PC-9 (cell line): ENCODE data around the gene MRPL18. TPM values are rescaled to one million over a fixed set of nuclear protein-coding genes. Genes with fewer than 3 reads are reported as not detected.

Source experiments
- BruUV-seq: library from RNA; stranded (reverse); fragments of 400-500 nt; replicated peaks from 2 replicates; lab custom pipeline; 2021; lab: Mats Ljungman, UMichigan
- CTCF ChIA-PET: fragments of 300-600 bp; sonication (Branson Sonifier 250); formaldehyde crosslinking; loops from one replicate; lab custom pipeline; 2022; ENCODE audit warnings: antibody characterized with exemption; lab: Charles Lee
- POLR2A ChIA-PET: fragments of 300-600 bp; sonication (Branson Sonifier 250); formaldehyde crosslinking; loops from one replicate; lab custom pipeline; 2022; ENCODE audit warnings: antibody characterized with exemption; ENCODE audit not compliant: unreplicated experiment; lab: Charles Lee
- DNase-seq, 2 experiments: peaks; one replicate each; pipeline versions ENCODE4 v3.0.0 to v3.0.0-alpha.2; 2015 to 2022; ENCODE audit warnings: mixed read lengths in 1 of 2
- H2AFZ ChIP-seq: fragments of 200-600 bp; sonication (generic); 2 replicates; pipeline ENCODE4 v1.8.1; 2017; ENCODE audit warnings: antibody characterized with exemption
- H3F3A ChIP-seq: fragments of 200-600 bp; sonication (generic); 2 replicates; pipeline ENCODE4 v1.8.1; 2017; ENCODE audit warnings: antibody characterized with exemption, mild to moderate bottlenecking, low read depth; ENCODE audit not compliant: insufficient read depth
- H3K27ac ChIP-seq: fragments of 200-600 bp; sonication (generic); 2 replicates; pipeline ENCODE4 v1.6.1; 2016; ENCODE audit warnings: mixed run types
- H3K27me3 ChIP-seq: fragments of 200-600 bp; sonication (generic); 2 replicates; pipeline ENCODE4 v1.6.1; 2016; ENCODE audit warnings: low read depth, mixed run types; ENCODE audit not compliant: insufficient read depth
- H3K36me3 ChIP-seq: fragments of 200-600 bp; sonication (generic); 2 replicates; pipeline ENCODE4 v1.6.1; 2016; ENCODE audit warnings: low read depth, mixed run types
- H3K4me1 ChIP-seq: fragments of 200-600 bp; sonication (generic); replicated peaks from 2 replicates; pipeline ENCODE4 v1.6.1; 2016; ENCODE audit warnings: mixed run types; ENCODE audit not compliant: insufficient read depth
- H3K4me2 ChIP-seq: fragments of 200-600 bp; sonication (generic); 2 replicates; pipeline ENCODE4 v1.6.1; 2017; ENCODE audit warnings: mixed run types
- H3K4me3 ChIP-seq: fragments of 200-600 bp; sonication (generic); 2 replicates; pipeline ENCODE4 v1.6.1; 2016; ENCODE audit warnings: mixed run types
- H3K79me2 ChIP-seq: fragments of 200-600 bp; sonication (generic); 2 replicates; pipeline ENCODE4 v1.6.1; 2017; ENCODE audit warnings: low read depth, mixed run types
- H3K9me2 ChIP-seq: fragments of 200-600 bp; sonication (generic); 2 replicates; pipeline ENCODE4 v1.8.1; 2017; ENCODE audit warnings: mild to moderate bottlenecking; ENCODE audit not compliant: insufficient read depth
- H3K9me3 ChIP-seq: fragments of 200-600 bp; sonication (generic); 2 replicates; pipeline ENCODE4 v1.8.1; 2016; ENCODE audit warnings: low read depth; ENCODE audit not compliant: insufficient read depth
- H4K20me1 ChIP-seq: fragments of 200-600 bp; sonication (generic); 2 replicates; pipeline ENCODE4 v1.8.1; 2017; ENCODE audit not compliant: insufficient read depth
- EZH2 ChIP-seq: fragments of 200-600 bp; sonication (generic); IDR thresholded peaks from 2 replicates; pipeline ENCODE4 v1.8.0; 2017; ENCODE audit warnings: antibody characterized with exemption, low read depth
- intact Hi-C: fragments of 100-400 bp; cut with micrococcal nuclease; formaldehyde crosslinking; loops from one replicate; pipeline ENCODE4 v1.10.0; 2022; ENCODE audit not compliant: unreplicated experiment
- total RNA-seq: library from RNA; stranded (reverse); gene quantifications from 2 replicates; pipeline ENCODE4 v1.2.3, GENCODE V29; 2021
- TF ChIP-seq, protein P1 (sequence below): fragments of 200-600 bp; sonication (generic); conservative IDR thresholded peaks from 2 replicates; pipeline ENCODE4 v1.6.1; 2017; ENCODE audit warnings: mixed run types, antibody characterized with exemption, mild to moderate bottlenecking, moderate library complexity

The MRPL18 gene
- total RNA-seq, 1 experiment from 2014 or later: 54.4 TPM

DNA sequence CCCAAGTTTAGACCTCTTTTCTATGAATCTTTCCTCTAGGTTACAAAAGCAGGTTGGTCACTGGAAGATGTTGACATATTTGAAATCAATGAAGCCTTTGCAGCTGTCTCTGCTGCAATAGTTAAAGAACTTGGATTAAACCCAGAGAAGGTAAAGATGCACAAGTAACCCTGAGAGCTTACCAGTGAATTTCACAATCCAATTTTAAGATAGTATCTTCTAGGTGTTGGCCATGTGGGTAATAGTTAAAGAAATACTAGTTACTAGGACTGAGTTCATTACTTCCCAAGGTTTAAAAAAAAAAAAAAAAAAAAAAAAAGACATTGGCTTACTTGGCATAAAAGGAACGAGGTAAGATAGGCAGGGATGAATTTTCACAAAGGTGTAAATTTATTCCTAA, 12.1 kb upstream of the MRPL18 start:
- Histone ChIP-seq H3K9me3 (no peaks in the 10 kb centered on the region), H3K4me1 (no peaks in the 10 kb centered on the region), H3F3A (peaks cover 50% of the 10 kb centered on the region), H3K9me2 (no peaks in the 10 kb centered on the region), H3K4me2 (no peak overlapping the region), H4K20me1 (peaks cover 28% of the 10 kb centered on the region), H3K4me3 (no peak overlapping the region), H3K27me3 (no peaks in the 10 kb centered on the region), H2AFZ (no peak overlapping the region), H3K79me2 (no peaks in the 10 kb centered on the region), H3K36me3 (peaks cover 36% of the 10 kb centered on the region), H3K27ac (no peak overlapping the region)
- no TSS peak for BruUV-seq
- intact Hi-C loops: no loop called here
- TF ChIP-seq, protein P1, sequence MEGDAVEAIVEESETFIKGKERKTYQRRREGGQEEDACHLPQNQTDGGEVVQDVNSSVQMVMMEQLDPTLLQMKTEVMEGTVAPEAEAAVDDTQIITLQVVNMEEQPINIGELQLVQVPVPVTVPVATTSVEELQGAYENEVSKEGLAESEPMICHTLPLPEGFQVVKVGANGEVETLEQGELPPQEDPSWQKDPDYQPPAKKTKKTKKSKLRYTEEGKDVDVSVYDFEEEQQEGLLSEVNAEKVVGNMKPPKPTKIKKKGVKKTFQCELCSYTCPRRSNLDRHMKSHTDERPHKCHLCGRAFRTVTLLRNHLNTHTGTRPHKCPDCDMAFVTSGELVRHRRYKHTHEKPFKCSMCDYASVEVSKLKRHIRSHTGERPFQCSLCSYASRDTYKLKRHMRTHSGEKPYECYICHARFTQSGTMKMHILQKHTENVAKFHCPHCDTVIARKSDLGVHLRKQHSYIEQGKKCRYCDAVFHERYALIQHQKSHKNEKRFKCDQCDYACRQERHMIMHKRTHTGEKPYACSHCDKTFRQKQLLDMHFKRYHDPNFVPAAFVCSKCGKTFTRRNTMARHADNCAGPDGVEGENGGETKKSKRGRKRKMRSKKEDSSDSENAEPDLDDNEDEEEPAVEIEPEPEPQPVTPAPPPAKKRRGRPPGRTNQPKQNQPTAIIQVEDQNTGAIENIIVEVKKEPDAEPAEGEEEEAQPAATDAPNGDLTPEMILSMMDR: no peak
- no peak for TF ChIP-seq EZH2
- ChIA-PET CTCF (no interaction called here), POLR2A (interaction anchor here (0.7 kb wide), 1 partner anchor 83 kb away, joined by 5 read pairs; no protein-coding TSS in a partner anchor)
- DNase-seq: no peak

DNA sequence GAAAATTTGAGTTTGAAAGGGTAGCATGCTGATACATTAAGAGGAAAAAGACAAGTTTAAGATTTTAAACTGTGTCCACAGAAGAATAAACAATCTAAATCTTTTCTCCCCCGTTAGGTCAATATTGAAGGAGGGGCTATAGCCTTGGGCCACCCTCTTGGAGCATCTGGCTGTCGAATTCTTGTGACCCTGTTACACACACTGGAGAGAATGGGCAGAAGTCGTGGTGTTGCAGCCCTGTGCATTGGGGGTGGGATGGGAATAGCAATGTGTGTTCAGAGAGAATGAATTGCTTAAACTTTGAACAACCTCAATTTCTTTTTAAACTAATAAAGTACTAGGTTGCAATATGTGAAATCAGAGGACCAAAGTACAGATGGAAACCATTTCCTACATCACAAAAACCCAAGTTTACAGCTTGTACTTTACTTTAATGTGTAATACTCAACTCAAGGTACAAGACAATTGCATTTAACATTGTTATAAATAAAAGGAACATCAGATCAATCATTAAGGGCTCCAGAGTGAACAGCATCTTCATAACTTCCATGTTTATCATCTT, 11.6 kb upstream of the MRPL18 start:
- no peak overlapping the region for H2AFZ ChIP-seq
- H3K4me1 ChIP-seq: no peaks in the 10 kb centered on the region
- H3F3A ChIP-seq: peaks cover 55% of the 10 kb centered on the region
- TF ChIP-seq, protein P1: no peak
- TF ChIP-seq EZH2: no peak
- peaks cover 39% of the 10 kb centered on the region for H3K36me3 ChIP-seq
- ChIA-PET CTCF (no interaction called here), POLR2A (interaction anchor here (0.6 to 0.7 kb wide), 2 partner anchors 11 to 84 kb away, joined by 3 to 5 read pairs; partner anchors contain the start of gene TCP1)
- no peaks in the 10 kb centered on the region for H3K27me3 ChIP-seq
- no peak overlapping the region for H3K4me2 ChIP-seq
- H3K79me2 ChIP-seq: peaks cover 4% of the 10 kb centered on the region; the same call in 1 of the 2 replicates
- DNase-seq: no peak
- peaks cover 30% of the 10 kb centered on the region for H4K20me1 ChIP-seq
- H3K9me2 ChIP-seq: no peaks in the 10 kb centered on the region
- H3K27ac ChIP-seq: no peak overlapping the region
- H3K4me3 ChIP-seq: no peak overlapping the region
- no peaks in the 10 kb centered on the region for H3K9me3 ChIP-seq
- BruUV-seq: TSS peak; percentile 14
- intact Hi-C loops: no loop called here

DNA sequence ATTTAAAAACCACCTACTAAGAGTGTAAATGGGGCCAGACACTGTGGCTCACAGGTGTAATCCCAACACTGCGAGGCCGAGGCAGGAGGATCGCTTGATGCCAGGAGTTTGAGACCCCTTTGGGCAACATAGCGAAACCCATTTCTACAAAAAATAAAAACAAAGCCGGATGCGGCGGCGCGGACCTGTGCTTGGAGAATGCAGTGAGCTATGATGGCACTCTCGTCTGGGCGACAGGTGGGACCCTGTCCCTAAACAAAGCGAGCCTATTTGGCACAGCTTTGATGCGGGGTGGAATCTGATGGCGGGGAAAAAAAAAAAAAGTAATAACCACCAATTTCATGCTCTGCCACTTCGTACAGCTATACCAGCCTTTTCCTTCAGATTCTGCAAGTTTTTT, 2.0 kb upstream of the MRPL18 start:
- Histone ChIP-seq H3K27me3 (no peaks in the 10 kb centered on the region), H3K4me2 (peak overlapping the region; percentile 78), H3K9me2 (no peaks in the 10 kb centered on the region), H3K79me2 (peaks cover 88% of the 10 kb centered on the region), H3K27ac (no peak overlapping the region), H3K4me3 (peak overlapping the region; percentile 86), H3K4me1 (peaks cover 25% of the 10 kb centered on the region), H3K9me3 (no peaks in the 10 kb centered on the region), H2AFZ (no peak overlapping the region), H4K20me1 (peaks cover 50% of the 10 kb centered on the region), H3K36me3 (peaks cover 43% of the 10 kb centered on the region), H3F3A (peaks cover 18% of the 10 kb centered on the region; the same call in 1 of the 2 replicates)
- intact Hi-C loops: loop anchor here (2.0 to 10.0 kb wide), 2 partner anchors 25 to 187 kb away; partner anchors contain the start of gene ACAT2
- no peak for DNase-seq
- POLR2A ChIA-PET: interaction anchor here (0.6 kb wide), 1 partner anchor 10 kb away, joined by 5 read pairs; no protein-coding TSS in a partner anchor
- no peak for TF ChIP-seq EZH2
- TF ChIP-seq, protein P1: no peak
- BruUV-seq: no TSS peak
- CTCF ChIA-PET: no interaction called here
